ENCODE data around the gene B4GALNT4. TPM values are rescaled to one million over a fixed set of nuclear protein-coding genes. Genes with fewer than 3 reads are reported as not detected.
"Not testable (repeated sequence)": the region's sequence is repeated elsewhere in the genome, so short reads cannot be mapped to it uniquely, and the experiment has no call there.

Gene B4GALNT4, protein sequence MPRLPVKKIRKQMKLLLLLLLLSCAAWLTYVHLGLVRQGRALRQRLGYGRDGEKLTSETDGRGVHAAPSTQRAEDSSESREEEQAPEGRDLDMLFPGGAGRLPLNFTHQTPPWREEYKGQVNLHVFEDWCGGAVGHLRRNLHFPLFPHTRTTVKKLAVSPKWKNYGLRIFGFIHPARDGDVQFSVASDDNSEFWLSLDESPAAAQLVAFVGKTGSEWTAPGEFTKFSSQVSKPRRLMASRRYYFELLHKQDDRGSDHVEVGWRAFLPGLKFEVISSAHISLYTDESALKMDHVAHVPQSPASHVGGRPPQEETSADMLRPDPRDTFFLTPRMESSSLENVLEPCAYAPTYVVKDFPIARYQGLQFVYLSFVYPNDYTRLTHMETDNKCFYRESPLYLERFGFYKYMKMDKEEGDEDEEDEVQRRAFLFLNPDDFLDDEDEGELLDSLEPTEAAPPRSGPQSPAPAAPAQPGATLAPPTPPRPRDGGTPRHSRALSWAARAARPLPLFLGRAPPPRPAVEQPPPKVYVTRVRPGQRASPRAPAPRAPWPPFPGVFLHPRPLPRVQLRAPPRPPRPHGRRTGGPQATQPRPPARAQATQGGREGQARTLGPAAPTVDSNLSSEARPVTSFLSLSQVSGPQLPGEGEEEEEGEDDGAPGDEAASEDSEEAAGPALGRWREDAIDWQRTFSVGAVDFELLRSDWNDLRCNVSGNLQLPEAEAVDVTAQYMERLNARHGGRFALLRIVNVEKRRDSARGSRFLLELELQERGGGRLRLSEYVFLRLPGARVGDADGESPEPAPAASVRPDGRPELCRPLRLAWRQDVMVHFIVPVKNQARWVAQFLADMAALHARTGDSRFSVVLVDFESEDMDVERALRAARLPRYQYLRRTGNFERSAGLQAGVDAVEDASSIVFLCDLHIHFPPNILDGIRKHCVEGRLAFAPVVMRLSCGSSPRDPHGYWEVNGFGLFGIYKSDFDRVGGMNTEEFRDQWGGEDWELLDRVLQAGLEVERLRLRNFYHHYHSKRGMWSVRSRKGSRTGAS
- polyA plus RNA-seq (ENCODE audit: insufficient read length in 4 of 4) = 10 to 100 TPM; 48.1 to 95.7 (median 66.5) TPM

DNA sequence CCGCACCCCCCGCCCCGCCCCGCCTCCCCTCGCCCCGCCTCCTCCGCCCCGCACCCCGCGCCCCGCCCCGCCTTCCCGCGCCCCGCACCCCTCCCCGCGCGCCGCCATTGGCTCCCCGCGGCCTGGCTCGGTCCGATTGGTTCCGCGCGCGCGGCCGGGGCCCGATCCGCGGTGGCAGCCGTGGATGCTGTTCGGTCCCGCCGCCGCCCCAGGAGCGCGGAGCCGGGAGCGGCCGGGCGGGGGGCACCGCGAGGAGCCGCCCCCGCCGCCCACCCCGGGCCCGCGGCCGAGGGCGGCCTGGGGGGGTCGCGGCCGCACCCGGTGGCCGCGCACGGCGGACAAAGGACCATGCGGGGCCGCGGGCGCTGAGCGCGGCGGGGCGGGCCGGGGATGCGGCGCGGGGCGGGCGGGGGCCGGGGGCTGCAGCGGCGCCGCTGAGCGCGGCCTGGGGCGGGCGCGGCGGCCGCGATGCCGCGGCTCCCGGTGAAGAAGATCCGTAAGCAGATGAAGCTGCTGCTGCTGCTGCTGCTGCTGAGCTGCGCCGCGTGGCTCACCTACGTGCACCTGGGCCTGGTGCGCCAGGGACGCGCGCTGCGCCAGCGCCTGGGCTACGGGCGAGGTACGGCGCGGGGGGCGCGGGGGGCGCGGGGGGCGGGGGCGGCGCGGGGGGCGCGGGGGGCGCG, at the start of gene B4GALNT4:
Gene B4GALNT4, plus strand, starts transcription at position 164 of the 683 bp plus-strand sequence. Its CDS starts 305 bp downstream, at position 469.
- no peak for DNase-seq (ENCODE audit: low read depth in 4 of 4, low spot score in 3 of 4)

DNA sequence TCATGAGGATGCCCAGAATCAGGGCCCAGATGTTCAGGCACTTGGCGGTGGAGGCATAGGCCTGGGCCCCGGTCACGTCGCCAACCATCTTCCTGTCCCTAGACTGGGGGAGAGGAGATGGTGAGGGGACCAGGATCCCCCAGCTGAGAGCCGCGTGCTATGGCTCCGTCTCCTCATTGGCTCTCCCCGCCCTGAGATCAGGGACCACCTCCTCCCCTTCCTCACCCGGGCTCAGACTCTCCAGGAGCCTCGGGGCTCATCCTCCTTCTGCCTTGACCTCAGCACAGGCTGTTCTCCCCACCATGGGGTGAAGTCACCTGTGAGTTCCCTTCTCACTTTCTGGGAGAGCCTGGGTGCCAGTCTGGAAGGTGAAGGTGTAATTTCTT, 49.4 kb upstream of the B4GALNT4 start:
- DNase-seq (ENCODE audit: low read depth in 4 of 4, low spot score in 3 of 4) = not testable (repeated sequence)

DNA sequence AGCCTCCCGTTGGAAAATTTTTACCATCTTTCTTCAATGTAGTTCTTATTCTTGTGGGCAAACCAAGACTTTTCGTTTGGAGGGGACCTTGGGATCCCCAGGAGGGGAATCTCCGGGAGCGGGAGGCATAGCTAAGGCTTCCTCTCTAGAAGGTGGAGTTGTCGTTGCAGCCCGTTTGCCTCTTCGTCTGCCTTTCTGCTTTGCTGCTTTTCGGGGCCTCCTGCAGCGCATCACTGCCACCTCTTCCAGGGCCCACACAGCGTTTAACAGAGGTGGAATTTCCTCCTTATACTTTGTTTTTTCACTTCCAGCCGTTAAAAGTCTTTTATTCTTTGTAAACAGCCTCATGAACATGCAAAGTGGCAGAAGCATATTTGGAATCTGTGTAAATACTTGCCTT, 45.1 kb upstream of the B4GALNT4 start:
- no peak for DNase-seq (ENCODE audit: low read depth in 4 of 4, low spot score in 3 of 4)

DNA sequence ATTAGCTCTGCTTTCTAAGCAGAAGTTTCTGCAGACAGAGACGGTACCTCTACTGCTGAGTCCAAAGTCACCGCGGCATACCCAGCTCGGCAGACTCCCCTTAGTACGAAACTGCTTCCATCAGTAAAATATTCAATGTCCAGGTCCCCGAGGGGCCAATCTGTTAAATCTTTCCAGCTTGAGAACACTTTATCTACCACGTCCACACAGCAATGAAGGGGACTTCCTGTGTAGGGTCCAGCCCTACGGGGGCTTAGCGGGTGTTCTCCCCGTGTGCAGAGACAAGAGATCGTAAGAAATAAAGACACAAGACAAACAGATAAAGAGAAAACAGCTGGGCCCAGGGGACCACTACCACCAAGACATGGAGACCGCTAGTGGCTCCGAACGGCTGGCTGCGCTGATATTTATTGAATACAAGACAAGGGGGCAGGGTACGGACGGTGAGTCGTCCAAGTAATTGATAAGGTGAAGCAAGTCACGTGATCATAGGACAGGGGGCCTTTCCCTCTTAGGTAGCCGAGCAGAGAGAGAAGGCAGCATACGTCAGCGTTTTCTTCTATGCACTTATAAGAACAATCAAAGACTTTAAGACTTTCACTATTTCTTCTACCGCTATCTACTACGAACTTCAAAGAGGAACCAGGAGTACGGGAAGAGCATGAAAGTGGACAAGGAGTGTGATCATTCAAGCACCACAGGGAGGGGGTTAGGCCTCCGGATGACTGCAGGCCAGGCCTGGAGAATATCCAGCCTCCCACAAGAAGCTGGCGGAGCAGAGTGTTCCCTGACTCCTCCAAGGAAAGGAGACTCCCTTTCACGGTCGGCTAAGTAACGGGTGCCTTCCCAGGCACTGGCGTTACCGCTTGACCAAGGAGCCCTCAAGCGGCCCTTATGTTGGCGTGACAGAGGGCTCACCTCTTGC, 44.4 kb upstream of the B4GALNT4 start:
- not testable (repeated sequence) for DNase-seq (ENCODE audit: low read depth in 4 of 4, low spot score in 3 of 4)

DNA sequence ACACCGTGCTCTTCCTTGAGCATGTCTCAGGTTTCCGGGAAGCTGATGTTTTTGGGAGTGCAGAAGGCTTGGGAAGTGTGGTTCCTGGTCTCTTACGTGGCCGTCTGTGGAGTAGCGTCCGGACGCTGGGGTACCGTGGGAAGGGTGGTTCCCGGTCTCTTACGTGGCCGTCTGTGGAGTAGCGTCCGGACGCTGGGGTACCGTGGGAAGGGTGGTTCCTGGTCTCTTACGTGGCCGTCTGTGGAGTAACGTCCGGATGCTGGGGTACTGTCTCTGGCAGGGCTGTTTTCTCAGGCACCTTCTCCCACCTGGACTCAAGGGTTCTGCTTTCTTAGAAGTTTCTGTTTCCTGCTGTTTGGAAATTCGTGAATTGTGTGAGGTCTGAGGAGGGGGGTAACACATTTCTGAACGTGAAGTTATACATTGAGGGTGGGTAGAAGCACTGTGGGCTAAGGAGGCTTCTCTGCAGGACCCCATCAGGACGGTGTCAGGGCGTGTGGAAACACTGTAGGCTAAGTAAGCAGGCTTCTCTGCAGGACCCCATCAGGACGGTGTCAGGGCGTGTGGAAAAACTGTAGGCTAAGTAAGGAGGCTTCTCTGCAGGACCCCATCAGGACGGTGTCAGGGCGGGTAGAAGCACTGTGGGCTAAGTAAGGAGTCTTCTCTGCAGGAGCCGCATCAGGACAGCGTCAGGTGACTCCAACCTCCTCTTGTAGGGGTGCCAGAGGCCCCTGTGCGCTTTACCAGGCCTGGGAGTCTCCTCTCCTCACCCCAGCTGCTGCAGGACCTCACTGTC, 43.3 kb upstream of the B4GALNT4 start:
- DNase-seq (ENCODE audit: low read depth in 4 of 4, low spot score in 3 of 4) = no peak

DNA sequence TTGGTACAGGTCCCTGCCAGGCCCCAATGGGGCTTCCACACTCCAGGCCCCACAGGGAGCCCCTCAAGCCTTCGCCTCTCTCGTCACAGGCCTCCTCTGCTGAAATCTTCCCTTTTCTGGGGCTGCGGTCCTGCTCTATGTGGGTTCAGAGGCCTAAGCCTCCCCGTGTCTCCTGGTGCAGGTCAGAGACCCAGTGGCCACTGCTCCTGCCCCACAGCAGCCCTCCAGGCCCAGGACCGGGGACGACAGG, 42.8 kb upstream of the B4GALNT4 start:
- no peak for DNase-seq (ENCODE audit: low read depth in 4 of 4, low spot score in 3 of 4)

DNA sequence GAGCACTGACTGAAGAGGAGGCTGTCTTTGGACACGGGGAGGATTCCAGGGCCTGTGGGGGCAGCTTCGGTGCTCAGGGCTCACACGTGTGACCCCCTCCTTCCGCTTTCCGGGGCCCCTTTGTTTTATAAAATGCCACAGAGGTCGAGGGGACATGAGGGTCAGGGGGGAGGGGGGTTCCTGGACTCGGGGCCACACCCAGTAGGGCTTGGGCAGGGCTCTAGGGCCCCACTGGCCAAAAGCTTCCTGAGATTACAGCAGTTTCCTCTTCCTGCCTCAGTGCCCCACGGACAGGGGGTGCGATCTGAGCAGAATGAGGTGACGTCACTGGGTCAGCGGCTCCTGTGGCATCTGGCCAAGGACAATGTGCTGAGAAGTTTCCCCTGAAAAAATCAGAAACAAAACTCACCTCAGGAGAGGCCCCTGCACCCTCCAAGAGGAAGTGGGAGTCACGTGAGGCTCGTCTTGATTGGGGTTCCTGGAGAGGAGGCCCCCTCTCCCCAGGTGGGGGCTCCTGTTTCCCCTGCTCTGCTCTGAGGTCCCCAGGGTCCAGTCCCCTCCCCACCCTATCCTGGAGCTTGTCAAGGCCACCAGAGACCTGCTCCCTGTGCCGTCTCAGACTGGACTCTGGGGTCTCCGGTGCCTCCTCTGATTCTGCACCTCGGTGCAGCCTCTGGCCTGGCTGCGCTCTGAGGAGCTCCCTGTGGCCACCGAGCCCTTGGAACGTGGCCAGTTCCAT, 42.3 kb upstream of the B4GALNT4 start:
- DNase-seq (ENCODE audit: low read depth in 4 of 4, low spot score in 3 of 4) = no peak

DNA sequence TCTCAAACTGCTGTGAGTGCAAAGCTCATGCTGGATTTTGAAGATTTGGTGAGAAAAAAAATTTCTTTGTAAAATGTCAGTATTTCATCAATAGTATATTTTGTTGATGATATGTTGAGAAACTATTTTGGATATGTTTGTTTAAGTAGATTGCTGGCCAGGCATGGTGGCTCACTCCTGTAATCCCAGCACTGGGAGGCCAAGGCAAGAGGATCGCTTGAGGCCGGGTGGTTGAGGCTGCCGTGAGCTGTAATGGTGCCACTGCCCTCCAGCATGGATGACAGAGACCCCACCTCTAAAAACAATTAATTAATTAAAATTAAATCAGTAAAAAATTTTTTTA, 41.7 kb upstream of the B4GALNT4 start:
- DNase-seq (ENCODE audit: low read depth in 4 of 4, low spot score in 3 of 4) = no peak

DNA sequence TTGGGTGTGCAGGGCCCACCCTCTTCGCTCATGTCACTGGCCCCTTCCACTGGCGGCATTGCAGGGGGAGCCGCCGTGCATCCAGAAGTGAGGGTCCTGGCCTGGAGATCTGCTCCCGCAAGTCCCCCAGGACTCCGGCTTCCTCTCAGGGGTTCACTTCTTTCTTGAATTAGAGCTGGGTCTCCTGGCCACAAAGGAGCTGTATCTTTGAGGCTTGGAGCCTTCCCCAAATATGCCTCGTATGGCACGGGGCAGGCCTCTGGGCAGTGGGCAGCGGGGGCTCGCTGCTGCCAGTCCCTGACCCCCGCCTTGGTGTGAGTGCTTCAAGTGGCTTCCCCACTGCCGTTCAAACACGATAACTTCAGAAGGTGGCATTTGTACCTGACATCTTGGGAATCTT, 41.3 kb upstream of the B4GALNT4 start:
- DNase-seq (ENCODE audit: low read depth in 4 of 4, low spot score in 3 of 4) = no peak

DNA sequence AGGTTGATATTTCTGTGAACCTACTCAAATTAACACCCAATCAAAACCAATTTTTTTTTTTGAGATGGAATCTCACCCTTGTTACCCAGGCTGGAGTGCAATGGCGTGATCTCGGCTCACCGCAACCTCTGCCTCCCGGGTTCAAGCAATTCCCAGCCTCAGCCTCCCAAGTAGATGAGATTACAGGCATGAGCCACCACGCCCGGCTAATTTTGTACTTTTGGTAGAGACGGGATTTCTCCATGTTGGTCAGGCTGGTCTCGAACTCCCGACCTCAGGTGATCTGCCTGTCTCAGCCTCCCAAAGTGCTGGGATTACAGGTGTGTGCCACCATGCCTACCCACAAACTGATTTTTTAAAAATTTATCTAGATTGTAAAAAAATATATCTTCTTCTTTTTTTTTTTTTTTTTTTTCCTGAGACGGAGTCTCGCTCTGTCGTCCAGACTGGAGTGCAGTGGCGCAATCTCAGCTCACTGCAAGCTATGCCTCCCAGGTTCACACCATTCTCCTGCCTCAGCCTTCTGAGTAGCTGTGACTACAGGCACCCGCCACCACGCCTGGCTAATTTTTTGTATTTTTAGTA, 40.7 kb upstream of the B4GALNT4 start:
- not testable (repeated sequence) for DNase-seq (ENCODE audit: low read depth in 4 of 4, low spot score in 3 of 4)

DNA sequence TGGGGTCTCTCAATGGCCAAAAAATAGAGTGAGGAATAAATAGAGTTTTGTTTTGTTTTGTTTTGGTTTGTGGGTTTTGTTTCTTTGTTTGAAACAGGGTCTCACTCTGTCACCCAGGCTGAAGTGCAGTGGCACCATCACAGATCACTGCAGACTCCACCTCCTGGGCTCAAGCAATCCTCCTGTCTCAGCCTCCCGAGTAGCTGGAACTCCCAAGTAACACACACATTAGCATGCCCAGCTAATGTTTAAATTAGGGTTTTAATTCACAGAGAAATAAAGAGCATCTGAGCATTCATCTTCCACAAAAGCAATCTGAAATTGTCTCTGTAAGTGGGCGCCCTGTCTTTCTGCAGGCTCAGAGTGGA, 39.4 kb upstream of the B4GALNT4 start:
- DNase-seq (ENCODE audit: low read depth in 4 of 4, low spot score in 3 of 4) = no peak

DNA sequence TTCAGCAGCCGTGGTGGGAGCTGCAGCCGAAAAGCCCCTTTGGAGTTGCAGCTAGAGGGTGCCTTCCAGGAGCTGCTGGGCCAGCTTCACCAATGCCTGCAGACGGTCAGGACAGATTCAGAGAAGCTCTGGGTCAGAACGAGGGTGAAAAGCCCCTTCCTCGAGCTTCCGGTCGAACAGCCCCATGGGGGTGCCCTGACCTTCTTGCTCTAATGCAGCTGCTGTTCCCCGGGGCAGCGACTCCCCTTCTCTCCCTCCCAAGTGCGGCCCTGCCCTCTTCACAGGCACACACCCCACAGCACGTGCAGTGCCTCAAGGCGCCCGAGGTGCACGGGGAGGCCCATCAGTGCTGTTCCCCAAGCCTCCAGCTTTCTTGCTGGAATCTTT, 39.0 kb upstream of the B4GALNT4 start:
- no peak for DNase-seq (ENCODE audit: low read depth in 4 of 4, low spot score in 3 of 4)

DNA sequence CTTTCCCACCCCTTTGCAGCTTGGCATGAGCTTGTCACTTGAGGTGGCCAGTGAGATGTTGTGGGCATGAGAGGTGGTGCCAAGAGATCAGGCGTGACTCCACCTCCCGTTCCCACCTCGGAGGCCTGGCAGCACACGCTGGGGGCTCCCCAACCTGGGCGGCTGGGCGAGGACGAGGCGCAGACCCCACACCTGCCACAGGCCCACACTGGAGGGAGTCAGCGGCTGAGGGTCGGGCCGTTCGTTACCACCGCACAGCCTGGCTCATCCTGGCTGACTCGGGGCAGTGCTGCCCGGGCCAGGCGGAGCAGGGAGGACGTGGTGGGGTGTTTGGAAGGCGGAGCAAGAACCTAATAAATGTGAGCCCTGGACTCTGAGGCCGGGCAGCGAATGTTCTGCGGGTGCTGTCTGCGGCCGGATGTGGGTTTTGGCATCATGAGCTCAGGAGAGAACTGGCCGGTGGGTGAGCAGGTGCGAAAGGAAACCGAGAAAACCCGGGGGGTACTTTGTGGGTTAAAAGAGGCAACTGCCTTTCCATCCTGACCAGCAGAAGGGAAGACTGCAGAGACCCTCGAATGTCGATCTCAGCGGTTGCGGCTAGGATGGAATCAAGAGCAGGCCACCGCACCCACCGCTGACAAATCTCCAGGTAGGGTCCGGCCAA, 38.5 kb upstream of the B4GALNT4 start:
- no peak for DNase-seq (ENCODE audit: low read depth in 4 of 4, low spot score in 3 of 4)

DNA sequence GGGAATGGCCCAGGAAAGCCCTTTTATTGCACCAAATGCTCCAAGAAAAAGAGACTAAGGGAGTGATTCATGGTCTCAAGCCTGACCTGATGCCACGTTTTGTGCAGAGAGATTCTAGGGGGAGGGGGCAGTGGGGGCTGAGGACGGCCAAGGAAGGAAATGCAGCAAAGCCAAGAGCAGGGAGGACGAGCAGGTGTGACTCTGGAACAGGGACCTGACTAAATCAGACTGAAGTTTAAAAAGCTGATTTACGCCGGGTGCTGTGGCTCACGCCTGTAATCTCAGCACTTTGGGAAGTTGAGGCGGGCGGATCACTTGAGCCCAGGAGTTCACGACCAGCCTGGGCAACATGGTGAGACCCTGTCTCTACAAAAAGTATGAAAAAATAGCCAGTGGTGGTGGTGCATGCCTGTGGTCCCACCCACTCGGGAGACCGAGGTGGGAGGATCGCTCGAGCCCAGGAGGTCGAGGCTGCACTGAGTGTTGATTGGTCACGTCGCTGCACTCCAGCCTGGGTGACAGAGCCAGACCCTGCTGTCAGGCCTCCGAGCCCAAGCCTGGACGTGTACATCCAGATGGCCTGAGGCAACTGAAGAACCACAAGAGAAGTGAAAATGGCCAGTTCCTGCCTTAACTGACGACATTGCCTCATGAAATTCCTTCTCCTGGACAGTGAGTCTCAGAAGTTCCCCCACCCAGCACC, 37.8 kb upstream of the B4GALNT4 start:
- no peak for DNase-seq (ENCODE audit: low read depth in 4 of 4, low spot score in 3 of 4)

DNA sequence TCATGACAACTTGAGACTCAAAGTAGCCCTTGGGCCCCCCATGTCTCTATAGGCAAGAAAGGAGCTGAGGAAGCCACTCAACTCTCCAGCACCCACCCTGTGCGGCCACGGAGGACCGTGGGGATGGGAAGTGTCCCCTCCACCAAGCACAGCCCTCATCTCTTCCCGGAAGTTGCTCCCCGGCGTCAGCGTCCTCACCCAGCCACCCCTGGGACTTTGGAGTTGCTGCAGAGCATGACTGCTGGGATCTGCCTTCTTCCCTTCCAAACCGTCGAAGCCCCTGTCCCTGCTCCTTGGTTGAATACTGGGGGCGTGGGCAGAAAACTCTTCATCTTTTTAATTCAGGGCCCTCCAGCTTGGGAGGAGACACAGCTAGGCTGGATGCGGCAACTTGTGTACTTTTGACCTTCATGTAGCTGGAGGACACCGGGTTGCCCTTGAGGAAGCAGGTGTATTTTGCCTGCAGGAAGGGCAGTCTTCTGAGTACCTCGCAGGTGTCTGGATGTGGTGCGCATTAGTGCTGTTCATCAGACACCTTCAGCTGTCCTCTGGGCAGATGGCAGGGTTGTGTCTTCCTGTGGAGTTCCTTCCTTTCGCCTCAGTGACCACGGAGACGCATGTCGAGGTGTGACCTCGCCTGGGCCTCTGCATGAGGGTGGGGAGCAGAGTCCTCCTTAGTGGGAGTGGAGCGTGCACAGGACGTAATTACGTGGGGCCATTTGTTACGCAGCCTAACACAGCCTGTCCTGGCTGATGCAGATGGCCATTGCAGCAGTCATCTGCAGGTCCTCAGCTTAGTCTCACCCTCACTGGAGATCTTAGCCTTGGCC, 36.4 kb upstream of the B4GALNT4 start:
- DNase-seq (ENCODE audit: low read depth in 4 of 4, low spot score in 3 of 4) = no peak

DNA sequence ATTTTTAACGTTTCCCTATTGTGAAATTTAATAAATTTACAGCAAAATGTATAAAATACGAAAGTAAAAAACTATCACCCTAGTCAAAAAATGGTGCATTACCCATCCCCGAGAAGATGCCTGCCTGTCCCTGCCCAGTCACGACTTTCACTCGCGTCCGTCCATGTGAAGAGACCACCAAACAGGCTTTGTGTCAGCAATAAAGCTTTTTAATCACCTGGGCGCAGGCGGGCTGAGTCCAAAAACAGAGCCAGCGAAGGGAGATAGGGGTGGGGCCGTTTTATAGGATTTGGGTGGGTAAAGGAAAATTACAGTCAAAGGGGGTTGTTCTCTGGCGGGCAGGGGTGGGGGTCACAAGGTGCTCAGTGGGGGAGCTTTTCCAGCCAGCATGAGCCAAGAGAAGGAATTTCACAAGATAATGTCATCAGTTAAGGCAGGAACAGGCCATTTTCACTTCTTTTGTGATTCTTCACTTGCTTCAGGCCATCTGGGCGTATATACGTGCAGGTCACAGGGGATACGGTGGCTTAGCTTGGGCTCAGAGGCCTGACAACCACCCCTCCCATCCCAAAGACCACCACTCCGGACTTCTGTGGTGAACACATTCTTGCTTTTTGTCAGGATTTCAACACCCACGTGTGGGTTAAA, 35.6 kb upstream of the B4GALNT4 start:
- DNase-seq (ENCODE audit: low read depth in 4 of 4, low spot score in 3 of 4) = not testable (repeated sequence)

All from left renal pelvis (tissue), 4 donors.